ENCODE results near the gene KLHL1. TPM values are rescaled to one million over a fixed set of nuclear protein-coding genes. Genes with fewer than 3 reads are reported as not detected.

Gene KLHL1
- total and polyA plus RNA-seq, 9 of the 15 experiments (the other 6 are each of a cell fraction or from before 2014, with no cell fraction given) = not detected

- no peaks in the 10 kb centered on the region for H3K4me1 ChIP-seq (replicated peaks in 1 of 2; ENCODE audit: control insufficient read depth in 2 of 2, insufficient read depth in 2 of 2, low read length in 2 of 2)
- H3K79me2 ChIP-seq (ENCODE audit: control insufficient read depth, insufficient read depth, low read length) = no peaks in the 10 kb centered on the region
- H3K9ac ChIP-seq (ENCODE audit: insufficient read depth in 1 of 2, low read depth in 2 of 2, low read length in 2 of 2) = no peak overlapping the region
- intact Hi-C loops (cut with micrococcal nuclease) = no loop called here
- in situ Hi-C loops (cut with MboI) = no loop called here
- DNase-seq (ENCODE audit: extremely low read depth in 1 of 4, low spot score in 3 of 4) (no peak), ATAC-seq (no peak), FAIRE-seq (no peak)
- no peak for TF ChIP-seq SRSF7 (optimal IDR thresholded peaks at IDR 0.05; ENCODE audit: low read depth, low read length)
- TF ChIP-seq TBP (optimal IDR thresholded peaks at IDR 0.05; ENCODE audit: low read depth, low read length) = no peak
- no peak for TF ChIP-seq SIN3B (IDR thresholded peaks at IDR 0.05; ENCODE audit: low read depth)
- no peak for TF ChIP-seq ZFP91 (CRISPR knock-in tag; IDR thresholded peaks at IDR 0.05)
- TF ChIP-seq EZH2 (IDR thresholded peaks at IDR 0.05; ENCODE audit: borderline replicate concordance, low read depth, low read length) = no peak
- BruUV-seq (replicated peaks) = no TSS peak
- H4K20me1 ChIP-seq (replicated peaks; ENCODE audit: control insufficient read depth, insufficient read depth, low read length) = no peaks in the 10 kb centered on the region
- ChIA-PET CTCF (ENCODE audit: low intra/inter-chr PET ratio) (no interaction called here), POLR2A (no interaction called here)
- WGBS (ENCODE audit: insufficient coverage, low coverage, missing lambda C conversion rate) = 10% methylated on average over 6 of the region's 6 CpGs
- no peak overlapping the region for H3K4me2 ChIP-seq (ENCODE audit: insufficient read depth, low read length)
- no peaks in the 10 kb centered on the region for H3K9me3 ChIP-seq (replicated peaks; ENCODE audit: control insufficient read depth, insufficient read depth, low read depth, low read length)
- H3K36me3 ChIP-seq (ENCODE audit: control insufficient read depth, insufficient read depth, low read length) = no peaks in the 10 kb centered on the region
- no peak overlapping the region for H3K4me3 ChIP-seq
- no peak overlapping the region for H2AFZ ChIP-seq (ENCODE audit: low read depth, low read length)
- H3K27me3 ChIP-seq (ENCODE audit: control insufficient read depth in 2 of 2, insufficient read depth in 2 of 2, low read length in 2 of 2) = no peaks in the 10 kb centered on the region
- no peak overlapping the region for H3K27ac ChIP-seq (ENCODE audit: extremely low read depth, low read depth, low read length)
- no peaks in the 10 kb centered on the region for H3K9me1 ChIP-seq (ENCODE audit: control insufficient read depth, insufficient read depth, low read length)
These were observed 448.1 kb downstream of the KLHL1 start for GRCh38 chr13:69660155-69660554.

- WGBS (ENCODE audit: insufficient coverage, low coverage, missing lambda C conversion rate) = no CpG with 5 or more reads among the region's 2 CpGs
- no TSS peak for BruUV-seq (replicated peaks)
- Histone ChIP-seq H3K9me3 (replicated peaks; ENCODE audit: control insufficient read depth, insufficient read depth, low read depth, low read length) (no peaks in the 10 kb centered on the region), H3K9me1 (ENCODE audit: control insufficient read depth, insufficient read depth, low read length) (no peaks in the 10 kb centered on the region), H3K4me1 (replicated peaks in 1 of 2; ENCODE audit: control insufficient read depth in 2 of 2, insufficient read depth in 2 of 2, low read length in 2 of 2) (no peaks in the 10 kb centered on the region), H3K9ac (ENCODE audit: insufficient read depth in 1 of 2, low read depth in 2 of 2, low read length in 2 of 2) (no peak overlapping the region), H3K27me3 (ENCODE audit: control insufficient read depth in 2 of 2, insufficient read depth in 2 of 2, low read length in 2 of 2) (no peaks in the 10 kb centered on the region), H3K4me3 (no peak overlapping the region), H4K20me1 (replicated peaks; ENCODE audit: control insufficient read depth, insufficient read depth, low read length) (no peaks in the 10 kb centered on the region), H3K79me2 (ENCODE audit: control insufficient read depth, insufficient read depth, low read length) (no peaks in the 10 kb centered on the region), H3K27ac (ENCODE audit: extremely low read depth, low read depth, low read length) (no peak overlapping the region), H3K36me3 (ENCODE audit: control insufficient read depth, insufficient read depth, low read length) (no peaks in the 10 kb centered on the region), H3K4me2 (ENCODE audit: insufficient read depth, low read length) (no peak overlapping the region), H2AFZ (ENCODE audit: low read depth, low read length) (no peak overlapping the region)
- no peak for ATAC-seq
- intact Hi-C loops (cut with micrococcal nuclease) = no loop called here
- POLR2A ChIA-PET = no interaction called here
- no peak for FAIRE-seq
- in situ Hi-C loops (cut with MboI) = no loop called here
- DNase-seq (ENCODE audit: extremely low read depth in 1 of 4, low spot score in 3 of 4) = no peak
- CTCF ChIA-PET (ENCODE audit: low intra/inter-chr PET ratio) = no interaction called here
- no peak for TF ChIP-seq ZNF384 (IDR thresholded peaks at IDR 0.05; ENCODE audit: low read depth, low read length)
- no peak for TF ChIP-seq TEAD2 (tag; IDR thresholded peaks at IDR 0.05)
- TF ChIP-seq BCL6 (CRISPR knock-in tag; IDR thresholded peaks at IDR 0.05) = no peak
- TF ChIP-seq, protein P1, sequence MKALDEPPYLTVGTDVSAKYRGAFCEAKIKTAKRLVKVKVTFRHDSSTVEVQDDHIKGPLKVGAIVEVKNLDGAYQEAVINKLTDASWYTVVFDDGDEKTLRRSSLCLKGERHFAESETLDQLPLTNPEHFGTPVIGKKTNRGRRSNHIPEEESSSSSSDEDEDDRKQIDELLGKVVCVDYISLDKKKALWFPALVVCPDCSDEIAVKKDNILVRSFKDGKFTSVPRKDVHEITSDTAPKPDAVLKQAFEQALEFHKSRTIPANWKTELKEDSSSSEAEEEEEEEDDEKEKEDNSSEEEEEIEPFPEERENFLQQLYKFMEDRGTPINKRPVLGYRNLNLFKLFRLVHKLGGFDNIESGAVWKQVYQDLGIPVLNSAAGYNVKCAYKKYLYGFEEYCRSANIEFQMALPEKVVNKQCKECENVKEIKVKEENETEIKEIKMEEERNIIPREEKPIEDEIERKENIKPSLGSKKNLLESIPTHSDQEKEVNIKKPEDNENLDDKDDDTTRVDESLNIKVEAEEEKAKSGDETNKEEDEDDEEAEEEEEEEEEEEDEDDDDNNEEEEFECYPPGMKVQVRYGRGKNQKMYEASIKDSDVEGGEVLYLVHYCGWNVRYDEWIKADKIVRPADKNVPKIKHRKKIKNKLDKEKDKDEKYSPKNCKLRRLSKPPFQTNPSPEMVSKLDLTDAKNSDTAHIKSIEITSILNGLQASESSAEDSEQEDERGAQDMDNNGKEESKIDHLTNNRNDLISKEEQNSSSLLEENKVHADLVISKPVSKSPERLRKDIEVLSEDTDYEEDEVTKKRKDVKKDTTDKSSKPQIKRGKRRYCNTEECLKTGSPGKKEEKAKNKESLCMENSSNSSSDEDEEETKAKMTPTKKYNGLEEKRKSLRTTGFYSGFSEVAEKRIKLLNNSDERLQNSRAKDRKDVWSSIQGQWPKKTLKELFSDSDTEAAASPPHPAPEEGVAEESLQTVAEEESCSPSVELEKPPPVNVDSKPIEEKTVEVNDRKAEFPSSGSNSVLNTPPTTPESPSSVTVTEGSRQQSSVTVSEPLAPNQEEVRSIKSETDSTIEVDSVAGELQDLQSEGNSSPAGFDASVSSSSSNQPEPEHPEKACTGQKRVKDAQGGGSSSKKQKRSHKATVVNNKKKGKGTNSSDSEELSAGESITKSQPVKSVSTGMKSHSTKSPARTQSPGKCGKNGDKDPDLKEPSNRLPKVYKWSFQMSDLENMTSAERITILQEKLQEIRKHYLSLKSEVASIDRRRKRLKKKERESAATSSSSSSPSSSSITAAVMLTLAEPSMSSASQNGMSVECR (CRISPR knock-in tag; IDR thresholded peaks at IDR 0.05) = no peak
These were observed 450.6 kb downstream of the KLHL1 start for GRCh38 chr13:69657676-69658075.
